IMR-90 (cell line): ENCODE measurements around the gene WDR37. TPM values are rescaled to one million over a fixed set of nuclear protein-coding genes. Genes with fewer than 3 reads are reported as not detected.

Source experiments
- ATAC-seq: fragments of 200-7000 bp; cut with Tn5 transposase; 2 replicates; pipeline ENCODE4 v1.9.1; 2020; ENCODE audit warnings: low read depth, mild to moderate bottlenecking, moderate library complexity
- BruUV-seq: library from RNA; stranded (reverse); fragments of 400-500 nt; replicated peaks from 2 replicates; lab custom pipeline; 2021; lab: Mats Ljungman, UMichigan
- CTCF ChIA-PET: fragments of 300-600 bp; formaldehyde crosslinking; extraction: SDS; loops from one replicate; lab custom pipeline; 2021; ENCODE audit warnings: antibody characterized with exemption; lab: Yijun Ruan, JAX
- POLR2A ChIA-PET: fragments of 300-600 bp; sonication (Branson Sonifier 250); formaldehyde crosslinking; loops from one replicate; lab custom pipeline; 2022; ENCODE audit warnings: antibody characterized with exemption; ENCODE audit not compliant: unreplicated experiment; lab: Charles Lee
- DNase-seq: peaks from one replicate; pipeline ENCODE4 v3.0.0; 2013
- H2AFZ ChIP-seq: replicated peaks from 2 replicates; pipeline ENCODE3; 2013; ENCODE audit warnings: low read length, mild to moderate bottlenecking; ENCODE audit not compliant: poor library complexity
- H2AK5ac ChIP-seq: 2 replicates; pipeline ENCODE4 v1.6.1; 2013; ENCODE audit warnings: low read depth, low read length, inconsistent platforms
- H2AK9ac ChIP-seq: replicated peaks from 2 replicates; pipeline ENCODE3; 2013; ENCODE audit warnings: mild to moderate bottlenecking, low read depth, low read length, moderate library complexity; ENCODE audit not compliant: poor library complexity
- H2BK120ac ChIP-seq: 2 replicates; pipeline ENCODE4 v1.6.1; 2013; ENCODE audit warnings: low read depth, low read length, inconsistent platforms
- H2BK15ac ChIP-seq: 3 replicates; pipeline ENCODE4 v1.6.1; 2013; ENCODE audit warnings: low read depth, low read length, inconsistent platforms
- H2BK20ac ChIP-seq: 2 replicates; pipeline ENCODE4 v1.6.1; 2013; ENCODE audit warnings: low read depth, mild to moderate bottlenecking, inconsistent platforms, low read length, moderate library complexity
- H2BK5ac ChIP-seq: 2 replicates; pipeline ENCODE4 v1.6.1; 2013; ENCODE audit warnings: mild to moderate bottlenecking, low read depth, low read length, inconsistent platforms; ENCODE audit not compliant: poor library complexity, severe bottlenecking
- H3K14ac ChIP-seq: replicated peaks from 2 replicates; pipeline ENCODE4 v1.6.1; 2013; ENCODE audit warnings: low read depth, low read length, inconsistent platforms
- H3K18ac ChIP-seq: 2 replicates; pipeline ENCODE4 v1.6.1; 2013; ENCODE audit warnings: low read depth, low read length, control low read depth
- H3K23ac ChIP-seq: 2 replicates; pipeline ENCODE4 v1.6.1; 2013; ENCODE audit warnings: low read depth, low read length, inconsistent platforms
- H3K27ac ChIP-seq: 2 replicates; pipeline ENCODE4 v1.5.1; 2013; ENCODE audit warnings: mild to moderate bottlenecking, control low read depth, low read length; ENCODE audit not compliant: insufficient read depth
- H3K27me3 ChIP-seq: 2 replicates; pipeline ENCODE4 v1.6.1; 2013; ENCODE audit warnings: low read length; ENCODE audit not compliant: control insufficient read depth, insufficient read depth
- H3K36me3 ChIP-seq: 2 replicates; pipeline ENCODE4 v1.6.1; 2013; ENCODE audit warnings: low read length, mixed read lengths; ENCODE audit not compliant: control insufficient read depth, insufficient read depth
- H3K4ac ChIP-seq: 2 replicates; pipeline ENCODE4 v1.6.1; 2013; ENCODE audit warnings: low read depth, low read length, inconsistent platforms
- H3K4me1 ChIP-seq: 2 replicates; pipeline ENCODE4 v1.6.1; 2013; ENCODE audit warnings: low read length, mixed read lengths; ENCODE audit not compliant: control insufficient read depth, insufficient read depth
- H3K4me2 ChIP-seq: 2 replicates; pipeline ENCODE4 v1.6.1; 2013; ENCODE audit warnings: low read depth, mild to moderate bottlenecking, control low read depth, low read length, moderate library complexity
- H3K4me3 ChIP-seq: 2 replicates; pipeline ENCODE4 v1.5.1; 2013; ENCODE audit warnings: low read depth, mild to moderate bottlenecking, control low read depth, low read length, moderate library complexity; ENCODE audit not compliant: insufficient read depth
- H3K56ac ChIP-seq: 2 replicates; pipeline ENCODE4 v1.6.1; 2013; ENCODE audit warnings: low read length, inconsistent platforms; ENCODE audit not compliant: insufficient read depth; ENCODE audit errors: extremely low read depth
- H3K79me1 ChIP-seq, 2 experiments: 2 replicates each; pipeline ENCODE4 v1.6.1; 2013; ENCODE audit warnings: low read length in 2 of 2, inconsistent platforms in 1 of 2, low read depth in 1 of 2
- H3K9ac ChIP-seq: 2 replicates; pipeline ENCODE4 v1.6.1; 2013; ENCODE audit warnings: low read depth, low read length, control low read depth
- H3K9me1 ChIP-seq: 2 replicates; pipeline ENCODE4 v1.6.1; 2013; ENCODE audit warnings: low read length, inconsistent platforms; ENCODE audit not compliant: insufficient read depth
- H3K9me3 ChIP-seq: 2 replicates; pipeline ENCODE4 v1.6.1; 2013; ENCODE audit warnings: low read length; ENCODE audit not compliant: control insufficient read depth, insufficient read depth
- H4K20me1 ChIP-seq: 2 replicates; pipeline ENCODE4 v1.6.1; 2013; ENCODE audit warnings: low read length, inconsistent platforms; ENCODE audit not compliant: insufficient read depth
- H4K5ac ChIP-seq: 2 replicates; pipeline ENCODE4 v1.6.1; 2013; ENCODE audit warnings: mild to moderate bottlenecking, low read depth, low read length, control low read depth
- H4K8ac ChIP-seq, 2 experiments: 2 replicates each; pipeline ENCODE4 v1.6.1; 2013; ENCODE audit warnings: low read depth in 2 of 2, low read length in 2 of 2, control low read depth in 1 of 2, inconsistent platforms in 1 of 2
- H4K91ac ChIP-seq: 2 replicates; pipeline ENCODE4 v1.6.1; 2013; ENCODE audit warnings: low read depth, low read length, inconsistent platforms; ENCODE audit not compliant: insufficient read depth
- BHLHE40 ChIP-seq: fragments of 150-350 bp; IDR thresholded peaks from 2 replicates; pipeline ENCODE4 v1.6.1; 2016; ENCODE audit warnings: mild to moderate bottlenecking, low read depth, low read length
- CEBPB ChIP-seq: IDR thresholded peaks from 2 replicates; pipeline ENCODE4 v1.6.1; 2012; ENCODE audit warnings: low read depth, low read length, improper control_type of control experiment
- CTCF ChIP-seq: conservative IDR thresholded peaks from 2 replicates; pipeline ENCODE4 v1.5.1; 2012; ENCODE audit warnings: mild to moderate bottlenecking, low read depth, low read length, improper control_type of control experiment
- FOS ChIP-seq: fragments of 150-350 bp; IDR thresholded peaks from 2 replicates; pipeline ENCODE4 v1.6.1; 2016; ENCODE audit warnings: low read depth, low read length
- MAFK ChIP-seq: IDR thresholded peaks from 2 replicates; pipeline ENCODE4 v1.6.1; 2012; ENCODE audit warnings: low read depth, low read length, improper control_type of control experiment
- MAZ ChIP-seq: IDR thresholded peaks from 2 replicates; pipeline ENCODE4 v1.6.1; 2012; ENCODE audit warnings: low read depth, mild to moderate bottlenecking, low read length, improper control_type of control experiment, moderate library complexity, borderline replicate concordance
- MXI1 ChIP-seq: IDR thresholded peaks from 2 replicates; pipeline ENCODE4 v1.6.1; 2012; ENCODE audit warnings: low read depth, mild to moderate bottlenecking, low read length, moderate library complexity, borderline replicate concordance
- NFE2L2 ChIP-seq: fragments of 150-350 bp; IDR thresholded peaks from 2 replicates; pipeline ENCODE4 v1.6.1; 2016; ENCODE audit warnings: low read depth, mild to moderate bottlenecking, low read length
- POLR2A ChIP-seq: IDR thresholded peaks from 2 replicates; pipeline ENCODE4 v1.6.1; 2012; ENCODE audit warnings: mild to moderate bottlenecking, low read depth, low read length
- RAD21 ChIP-seq: IDR thresholded peaks from 2 replicates; pipeline ENCODE4 v1.6.1; 2012; ENCODE audit warnings: low read length, improper control_type of control experiment
- RCOR1 ChIP-seq: IDR thresholded peaks from 2 replicates; pipeline ENCODE4 v1.6.1; 2012; ENCODE audit warnings: mild to moderate bottlenecking, low read length, improper control_type of control experiment; ENCODE audit not compliant: insufficient replicate concordance
- RFX5 ChIP-seq: IDR thresholded peaks from 2 replicates; pipeline ENCODE4 v1.8.0; 2012; ENCODE audit warnings: low read depth, mild to moderate bottlenecking, low read length, moderate library complexity
- SMC3 ChIP-seq: fragments of 150-350 bp; IDR thresholded peaks from 2 replicates; pipeline ENCODE4 v1.6.1; 2016; ENCODE audit warnings: low read depth, mild to moderate bottlenecking, antibody characterized with exemption, low read length, moderate library complexity
- USF2 ChIP-seq: fragments of 150-350 bp; IDR thresholded peaks from 2 replicates; pipeline ENCODE4 v1.6.1; 2017; ENCODE audit warnings: mild to moderate bottlenecking, antibody characterized with exemption, low read length, low read depth
- WGBS, 2 experiments: methylation state at CpG; one replicate each; pipeline versions ENCODE4 v1.1.5 to v1.1.7; 2013; ENCODE audit warnings: missing lambda C conversion rate in 2 of 2; ENCODE audit not compliant: insufficient read length in 1 of 2; ENCODE audit errors: extremely low coverage in 2 of 2; 5-methylcytosine and 5-hydroxymethylcytosine counted together
- dilution Hi-C: fragments of 300-500 bp; cut with HindIII; formaldehyde crosslinking; loops from one replicate; pipeline ENCODE4 v1.14.3; 2018; ENCODE audit warnings: low sequenced_read_pairs; ENCODE audit not compliant: unreplicated experiment
- in situ Hi-C: fragments of 300-500 bp; cut with MboI; formaldehyde crosslinking; loops from 3 replicates; pipeline ENCODE4 v1.14.3; 2019; ENCODE audit warnings: low sequenced_read_pairs, inconsistent platforms, mixed read lengths
- intact Hi-C: fragments of 100-400 bp; cut with micrococcal nuclease; formaldehyde crosslinking; loops from 2 replicates; pipeline ENCODE4 v1.10.0; 2022
- polyA plus RNA-seq, 3 experiments: library from polyadenylated mRNA; depleted of rRNA; stranded (reverse); fragments of >200 nt; gene quantifications; 2 replicates each; pipeline ENCODE4 v1.2.3, GENCODE V29; 2012; ENCODE audit warnings: low replicate concordance in 1 of 3
- total RNA-seq: library from RNA; depleted of rRNA; stranded (reverse); fragments of >200 nt; gene quantifications from 2 replicates; pipeline ENCODE4 v1.2.3, GENCODE V29; 2012

Gene WDR37
- total and polyA plus RNA-seq, 2 of the 4 experiments (the other 2 are of a cell fraction): 12.7 to 14.5 TPM

GRCh38 chr10:1119501-1119900 lies 63.3 kb downstream of the WDR37 start:
- ChIA-PET POLR2A (no interaction called here), CTCF (no interaction called here)
- H3K9ac ChIP-seq: no peak overlapping the region
- no peak overlapping the region for H3K23ac ChIP-seq
- no peak overlapping the region for H2BK120ac ChIP-seq
- peaks cover 9 to 21% of the 10 kb centered on the region in 2 experiments for H3K79me1 ChIP-seq
- intact Hi-C loops: loop anchor here (10.0 kb wide), 1 partner anchor 1805 kb away; no protein-coding TSS in a partner anchor
- no peak overlapping the region for H3K18ac ChIP-seq
- no peak overlapping the region for H2BK15ac ChIP-seq
- H3K9me3 ChIP-seq: no peaks in the 10 kb centered on the region
- no peak overlapping the region for H3K56ac ChIP-seq
- H3K4me1 ChIP-seq: no peaks in the 10 kb centered on the region
- H3K4me3 ChIP-seq: no peak overlapping the region
- no peaks in the 10 kb centered on the region for H3K27me3 ChIP-seq
- H2AK5ac ChIP-seq: no peak overlapping the region
- in situ Hi-C loops: loop anchor here (10.0 kb wide), 1 partner anchor 1925 kb away; no protein-coding TSS in a partner anchor
- ATAC-seq: no peak
- no TSS peak for BruUV-seq
- H4K91ac ChIP-seq: no peak overlapping the region
- H4K5ac ChIP-seq: no peak overlapping the region
- no peak overlapping the region for H2AFZ ChIP-seq
- no peak overlapping the region for H3K4ac ChIP-seq
- 0 out of 2 replicates have a peak, but pooled peaks cover 4% of the 10 kb centered on the region for H3K9me1 ChIP-seq
- peaks cover 49% of the 10 kb centered on the region for H3K36me3 ChIP-seq
- 0 out of 2 replicates have a peak, but pooled peaks cover 4% of the 10 kb centered on the region for H4K20me1 ChIP-seq
- H2BK20ac ChIP-seq: no peak overlapping the region
- no peak overlapping the region for H3K4me2 ChIP-seq
- H2AK9ac ChIP-seq: no peak overlapping the region
- dilution Hi-C loops: no loop called here
- 100% methylated on average over 1 of the region's 6 CpGs; no CpG with 5 or more reads in 1 of the 2 experiments for WGBS, 2 experiments
- no peak overlapping the region for H3K27ac ChIP-seq
- no peak for DNase-seq
- H4K8ac ChIP-seq: no peak overlapping the region
- H2BK5ac ChIP-seq: no peak overlapping the region
- TF ChIP-seq USF2: no peak
- TF ChIP-seq NFE2L2: no peak
- TF ChIP-seq MXI1: no peak
- TF ChIP-seq BHLHE40: no peak
- no peak for TF ChIP-seq FOS
- TF ChIP-seq MAZ: no peak
- TF ChIP-seq RAD21: no peak
- TF ChIP-seq RCOR1: no peak
- no peak for TF ChIP-seq CEBPB
- TF ChIP-seq POLR2A: no peak
- no peak for TF ChIP-seq MAFK
- no peak for TF ChIP-seq RFX5
- TF ChIP-seq CTCF: no peak
- TF ChIP-seq SMC3: no peak
- no peak overlapping the region for H3K14ac ChIP-seq
